HepG2 (cell line): ENCODE measurements around the gene RHBDF2. TPM values are rescaled to one million over a fixed set of nuclear protein-coding genes. Genes with fewer than 3 reads are reported as not detected.

Experiments
- HMG20B ChIP-seq: conservative IDR thresholded peaks from 2 replicates; pipeline ENCODE4 v1.6.1; 2016; ENCODE audit warnings: missing genetic modification reagents, missing compliant biosample characterization
- MYNN ChIP-seq: sonication (generic); formaldehyde crosslinking; IDR thresholded peaks from 2 replicates; pipeline ENCODE4 v1.4.0; 2020; ENCODE audit warnings: mild to moderate bottlenecking, low read depth, missing genetic modification reagents
- NFE2L1 ChIP-seq: sonication (generic); formaldehyde crosslinking; IDR thresholded peaks from 2 replicates; pipeline ENCODE4 v1.4.0; 2020; ENCODE audit warnings: missing genetic modification reagents, mild to moderate bottlenecking, borderline replicate concordance
- POLR2AphosphoS5 ChIP-seq: IDR thresholded peaks from 2 replicates; pipeline ENCODE4 v1.6.1; 2012; ENCODE audit warnings: low read depth, low read length
- REPIN1 ChIP-seq: sonication (generic); formaldehyde crosslinking; IDR thresholded peaks from 2 replicates; pipeline ENCODE4 v1.8.0; 2022; ENCODE audit warnings: missing genetic modification reagents, low read depth, mild to moderate bottlenecking, borderline replicate concordance
- SOX6 ChIP-seq, 2 experiments: fragments of 450-650 bp in 1 of 2; sonication (generic) in 1 of 2; formaldehyde crosslinking in 1 of 2; IDR thresholded peaks; 2 replicates each; pipeline versions ENCODE4 v1.4.0 to v1.6.1; 2017 to 2020; ENCODE audit warnings: antibody characterized with exemption in 1 of 2, mild to moderate bottlenecking in 1 of 2, missing genetic modification reagents in 1 of 2
- XBP1 ChIP-seq: sonication (generic); formaldehyde crosslinking; IDR thresholded peaks from 2 replicates; pipeline ENCODE4 v1.5.0; 2020; ENCODE audit warnings: missing genetic modification reagents
- ZNF10 ChIP-seq: sonication (generic); formaldehyde crosslinking; IDR thresholded peaks from 2 replicates; pipeline ENCODE4 v1.4.0; 2020; ENCODE audit warnings: mild to moderate bottlenecking, low read depth, missing genetic modification reagents, borderline replicate concordance
- ZNF572 ChIP-seq: sonication (generic); formaldehyde crosslinking; IDR thresholded peaks from 2 replicates; pipeline ENCODE4 v1.5.1; 2020; ENCODE audit warnings: mild to moderate bottlenecking, missing genetic modification reagents
- ZNF781 ChIP-seq: sonication (generic); formaldehyde crosslinking; IDR thresholded peaks from 2 replicates; pipeline ENCODE4 v1.5.1; 2020; ENCODE audit warnings: borderline replicate concordance, mild to moderate bottlenecking, missing genetic modification reagents; ENCODE audit errors: not compliant biosample characterization
- ZSCAN12 ChIP-seq: sonication (generic); formaldehyde crosslinking; IDR thresholded peaks from 2 replicates; pipeline ENCODE4 v1.9.0; 2021; ENCODE audit warnings: mild to moderate bottlenecking, missing genetic modification reagents
- polyA plus RNA-seq, 8 experiments: library from polyadenylated mRNA; depleted of rRNA in 3 of 8; stranded (reverse) in 7 of 8; unstranded in 1 of 8; fragments of >200 nt; fragmentation: Illumina TruSeq in 4 of 8; extraction: Trizol in 4 of 8; gene quantifications; 2 replicates each; pipeline versions ENCODE4 v1.2.1 to v1.2.3, GENCODE V29; 2011 to 2016; ENCODE audit warnings: low read depth in 4 of 8, missing spikeins in 1 of 8, mixed read lengths in 1 of 8; ENCODE audit not compliant: insufficient read depth in 1 of 8
- total RNA-seq, 5 experiments: library from RNA; depleted of rRNA; stranded (reverse); fragments of >200 nt; fragmentation: Illumina TruSeq; extraction: Trizol; gene quantifications; 2 replicates each; pipeline ENCODE4 v1.2.3, GENCODE V29; 2016; ENCODE audit warnings: low read depth in 1 of 5
- TF ChIP-seq, protein P1 (sequence below): sonication (generic); formaldehyde crosslinking; IDR thresholded peaks from 2 replicates; pipeline ENCODE4 v1.4.0; 2020; ENCODE audit warnings: missing genetic modification reagents
- TF ChIP-seq, protein P2 (sequence below): sonication (generic); formaldehyde crosslinking; IDR thresholded peaks from 2 replicates; pipeline ENCODE4 v1.5.0; 2020; ENCODE audit warnings: mild to moderate bottlenecking, low read depth, missing genetic modification reagents, borderline replicate concordance
- TF ChIP-seq, protein P3 (sequence below): IDR thresholded peaks from 2 replicates; pipeline ENCODE4 v1.6.1; 2016
- TF ChIP-seq, protein P4 (sequence below): sonication (generic); formaldehyde crosslinking; IDR thresholded peaks from 2 replicates; pipeline ENCODE4 v1.5.1; 2020; ENCODE audit warnings: missing genetic modification reagents, mild to moderate bottlenecking, borderline replicate concordance

The RHBDF2 gene
- total and polyA plus RNA-seq, 2 of the 13 experiments (the other 11 are each of a cell fraction or from before 2014, with no cell fraction given), result 7.8 to 24.2 TPM

DNA sequence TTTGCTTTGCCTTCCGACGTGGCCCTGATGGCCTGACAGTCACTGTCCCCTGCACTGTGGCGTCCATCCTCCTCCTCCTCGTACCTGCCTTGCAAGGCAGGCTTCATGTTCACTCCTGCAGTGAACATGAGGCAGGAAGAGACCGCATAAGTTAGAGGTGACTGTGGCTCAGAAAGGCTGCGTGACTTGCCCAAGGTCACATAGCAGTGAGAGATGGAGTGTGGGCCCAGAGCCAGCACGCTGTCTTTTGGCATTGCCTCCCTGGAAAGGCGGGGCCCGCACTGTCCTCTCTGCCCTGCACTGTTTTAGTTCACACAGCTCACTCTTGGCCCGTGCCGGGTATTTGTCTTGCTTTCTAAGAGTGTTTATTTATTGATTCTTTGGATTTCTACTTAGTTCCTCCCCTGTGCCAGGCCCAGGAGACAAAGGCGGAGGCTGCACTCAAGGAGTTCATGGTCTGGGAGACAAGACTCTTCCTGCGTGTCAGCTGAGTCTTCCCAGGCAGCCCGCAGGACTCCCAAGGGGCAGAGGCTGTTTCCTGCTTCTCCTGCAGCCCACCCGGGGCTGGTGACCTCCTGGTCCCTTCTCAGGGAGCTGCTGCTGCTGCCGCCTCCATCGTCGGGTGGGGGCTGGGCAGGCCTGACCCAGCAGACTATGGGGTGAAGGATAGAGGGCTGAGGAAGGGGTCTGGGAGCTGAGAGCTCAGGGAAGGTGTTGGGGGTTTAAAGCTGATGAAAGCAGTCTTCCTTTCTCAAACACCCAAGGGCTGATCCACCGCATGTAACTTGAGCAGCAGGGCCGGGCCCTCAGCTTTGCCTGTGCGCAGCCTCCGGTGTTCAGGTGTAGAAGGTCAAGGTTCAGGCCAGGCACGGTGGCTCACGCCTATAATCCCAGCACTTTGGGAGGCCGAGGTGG, 23.6 kb upstream of the RHBDF2 start (continued):
- TF ChIP-seq, protein P1, sequence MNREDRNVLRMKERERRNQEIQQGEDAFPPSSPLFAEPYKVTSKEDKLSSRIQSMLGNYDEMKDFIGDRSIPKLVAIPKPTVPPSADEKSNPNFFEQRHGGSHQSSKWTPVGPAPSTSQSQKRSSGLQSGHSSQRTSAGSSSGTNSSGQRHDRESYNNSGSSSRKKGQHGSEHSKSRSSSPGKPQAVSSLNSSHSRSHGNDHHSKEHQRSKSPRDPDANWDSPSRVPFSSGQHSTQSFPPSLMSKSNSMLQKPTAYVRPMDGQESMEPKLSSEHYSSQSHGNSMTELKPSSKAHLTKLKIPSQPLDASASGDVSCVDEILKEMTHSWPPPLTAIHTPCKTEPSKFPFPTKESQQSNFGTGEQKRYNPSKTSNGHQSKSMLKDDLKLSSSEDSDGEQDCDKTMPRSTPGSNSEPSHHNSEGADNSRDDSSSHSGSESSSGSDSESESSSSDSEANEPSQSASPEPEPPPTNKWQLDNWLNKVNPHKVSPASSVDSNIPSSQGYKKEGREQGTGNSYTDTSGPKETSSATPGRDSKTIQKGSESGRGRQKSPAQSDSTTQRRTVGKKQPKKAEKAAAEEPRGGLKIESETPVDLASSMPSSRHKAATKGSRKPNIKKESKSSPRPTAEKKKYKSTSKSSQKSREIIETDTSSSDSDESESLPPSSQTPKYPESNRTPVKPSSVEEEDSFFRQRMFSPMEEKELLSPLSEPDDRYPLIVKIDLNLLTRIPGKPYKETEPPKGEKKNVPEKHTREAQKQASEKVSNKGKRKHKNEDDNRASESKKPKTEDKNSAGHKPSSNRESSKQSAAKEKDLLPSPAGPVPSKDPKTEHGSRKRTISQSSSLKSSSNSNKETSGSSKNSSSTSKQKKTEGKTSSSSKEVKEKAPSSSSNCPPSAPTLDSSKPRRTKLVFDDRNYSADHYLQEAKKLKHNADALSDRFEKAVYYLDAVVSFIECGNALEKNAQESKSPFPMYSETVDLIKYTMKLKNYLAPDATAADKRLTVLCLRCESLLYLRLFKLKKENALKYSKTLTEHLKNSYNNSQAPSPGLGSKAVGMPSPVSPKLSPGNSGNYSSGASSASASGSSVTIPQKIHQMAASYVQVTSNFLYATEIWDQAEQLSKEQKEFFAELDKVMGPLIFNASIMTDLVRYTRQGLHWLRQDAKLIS (CRISPR knock-in tag), result no peak
- TF ChIP-seq, protein P2, sequence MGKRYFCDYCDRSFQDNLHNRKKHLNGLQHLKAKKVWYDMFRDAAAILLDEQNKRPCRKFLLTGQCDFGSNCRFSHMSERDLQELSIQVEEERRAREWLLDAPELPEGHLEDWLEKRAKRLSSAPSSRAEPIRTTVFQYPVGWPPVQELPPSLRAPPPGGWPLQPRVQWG, result no peak; the same call in 1 of the 2 replicates
- TF ChIP-seq MYNN, result 0 out of 2 replicates have a peak, but pooled peaks have one; percentile 57
- TF ChIP-seq, protein P3, sequence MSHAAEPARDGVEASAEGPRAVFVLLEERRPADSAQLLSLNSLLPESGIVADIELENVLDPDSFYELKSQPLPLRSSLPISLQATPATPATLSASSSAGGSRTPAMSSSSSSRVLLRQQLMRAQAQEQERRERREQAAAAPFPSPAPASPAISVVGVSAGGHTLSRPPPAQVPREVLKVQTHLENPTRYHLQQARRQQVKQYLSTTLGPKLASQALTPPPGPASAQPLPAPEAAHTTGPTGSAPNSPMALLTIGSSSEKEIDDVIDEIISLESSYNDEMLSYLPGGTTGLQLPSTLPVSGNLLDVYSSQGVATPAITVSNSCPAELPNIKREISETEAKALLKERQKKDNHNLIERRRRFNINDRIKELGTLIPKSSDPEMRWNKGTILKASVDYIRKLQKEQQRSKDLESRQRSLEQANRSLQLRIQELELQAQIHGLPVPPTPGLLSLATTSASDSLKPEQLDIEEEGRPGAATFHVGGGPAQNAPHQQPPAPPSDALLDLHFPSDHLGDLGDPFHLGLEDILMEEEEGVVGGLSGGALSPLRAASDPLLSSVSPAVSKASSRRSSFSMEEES, result peak; percentile 50; the same call in 1 of the 2 replicates
- no peak for TF ChIP-seq ZNF10
- peak; percentile 40; the same call in 1 of the 2 replicates for TF ChIP-seq REPIN1
- peak; percentile 38; the same call in 1 of the 2 replicates for TF ChIP-seq ZNF572 (CRISPR knock-in tag)
- TF ChIP-seq ZNF781 (CRISPR knock-in tag), result no peak
- TF ChIP-seq, protein P4, sequence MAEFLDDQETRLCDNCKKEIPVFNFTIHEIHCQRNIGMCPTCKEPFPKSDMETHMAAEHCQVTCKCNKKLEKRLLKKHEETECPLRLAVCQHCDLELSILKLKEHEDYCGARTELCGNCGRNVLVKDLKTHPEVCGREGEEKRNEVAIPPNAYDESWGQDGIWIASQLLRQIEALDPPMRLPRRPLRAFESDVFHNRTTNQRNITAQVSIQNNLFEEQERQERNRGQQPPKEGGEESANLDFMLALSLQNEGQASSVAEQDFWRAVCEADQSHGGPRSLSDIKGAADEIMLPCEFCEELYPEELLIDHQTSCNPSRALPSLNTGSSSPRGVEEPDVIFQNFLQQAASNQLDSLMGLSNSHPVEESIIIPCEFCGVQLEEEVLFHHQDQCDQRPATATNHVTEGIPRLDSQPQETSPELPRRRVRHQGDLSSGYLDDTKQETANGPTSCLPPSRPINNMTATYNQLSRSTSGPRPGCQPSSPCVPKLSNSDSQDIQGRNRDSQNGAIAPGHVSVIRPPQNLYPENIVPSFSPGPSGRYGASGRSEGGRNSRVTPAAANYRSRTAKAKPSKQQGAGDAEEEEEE (CRISPR knock-in tag), result no peak
- TF ChIP-seq XBP1 (CRISPR knock-in tag), result no peak
- no peak for TF ChIP-seq ZSCAN12 (CRISPR knock-in tag)
- no peak for TF ChIP-seq HMG20B (CRISPR knock-in tag)
- no peak for TF ChIP-seq SOX6 (IDR thresholded peaks at IDR 0.05)
- peak; percentile 52 for TF ChIP-seq SOX6 (CRISPR knock-in tag; IDR thresholded peaks at IDR 0.05)
- TF ChIP-seq POLR2AphosphoS5, result no peak
- TF ChIP-seq NFE2L1 (CRISPR knock-in tag), result no peak
